ENCODE results near the gene MTMR3.

MTMR3 gene

GRCh38 chr22:29871684-29872083 lies 11.3 kb upstream of the MTMR3 start:
- DNase-seq: no peak

- no peak for DNase-seq
Observed at GRCh38 chr22:29872144-29872893, 10.7 kb upstream of the MTMR3 start.

- DNase-seq: no peak
Observed at GRCh38 chr22:29872989-29873388, 10.0 kb upstream of the MTMR3 start.

- no peak for DNase-seq
Observed at GRCh38 chr22:29873943-29874342, 9.0 kb upstream of the MTMR3 start.

- DNase-seq: no peak
Observed at GRCh38 chr22:29877620-29878019, 5.4 kb upstream of the MTMR3 start.

- DNase-seq: no peak
Observed at GRCh38 chr22:29879753-29880152, 3.2 kb upstream of the MTMR3 start.

- DNase-seq: no peak
Observed at GRCh38 chr22:29882716-29883044, 294 bp upstream of the MTMR3 start.

GRCh38 chr22:29883775-29884097 lies 762 bp downstream of the MTMR3 start:
- no peak for DNase-seq

GRCh38 chr22:29885610-29886009 lies 2.6 kb downstream of the MTMR3 start:
- DNase-seq: no peak

- no peak for DNase-seq
Observed at GRCh38 chr22:29886596-29886995, 3.6 kb downstream of the MTMR3 start.

GRCh38 chr22:29887358-29887757 lies 4.4 kb downstream of the MTMR3 start:
- no peak for DNase-seq

- no peak for DNase-seq
Observed at GRCh38 chr22:29890760-29891159, 7.8 kb downstream of the MTMR3 start.

- DNase-seq: no peak
Observed at GRCh38 chr22:29892315-29893156, 9.6 kb downstream of the MTMR3 start.

- no peak for DNase-seq
Observed at GRCh38 chr22:29901354-29901753, 18.4 kb downstream of the MTMR3 start.

GRCh38 chr22:29903371-29903770 lies 20.4 kb downstream of the MTMR3 start:
- DNase-seq: no peak

- no peak for DNase-seq
Observed at GRCh38 chr22:29904020-29904419, 21.0 kb downstream of the MTMR3 start.

- peak; percentile 12 for DNase-seq
Observed at GRCh38 chr22:29907753-29908515, 25.0 kb downstream of the MTMR3 start.

- DNase-seq: no peak
Observed at GRCh38 chr22:29912141-29912540, 29.2 kb downstream of the MTMR3 start.

- DNase-seq: no peak
Observed at GRCh38 chr22:29912605-29913398, 29.8 kb downstream of the MTMR3 start.

GRCh38 chr22:29914165-29914564 lies 31.2 kb downstream of the MTMR3 start:
- DNase-seq: no peak

GRCh38 chr22:29914991-29915533 lies 32.1 kb downstream of the MTMR3 start:
- no peak for DNase-seq

GRCh38 chr22:29916007-29916544 lies 33.1 kb downstream of the MTMR3 start:
- DNase-seq: no peak

All from SHP77 treated with DMSO at 0.1 percent for 48 hours (cell line).